ENCODE results near the gene DPH2.
A peak's percentile ranks its signal among the peaks of the same experiment; 100 is the strongest.

Gene DPH2

GRCh38 chr1:43969416-43969745, 429 bp upstream of the DPH2 start:
- no peak for DNase-seq (ENCODE audit: low read depth)

- DNase-seq (ENCODE audit: low read depth): no peak
Measured at GRCh38 chr1:43970502-43970901, 692 bp downstream of the DPH2 start.

DNA sequence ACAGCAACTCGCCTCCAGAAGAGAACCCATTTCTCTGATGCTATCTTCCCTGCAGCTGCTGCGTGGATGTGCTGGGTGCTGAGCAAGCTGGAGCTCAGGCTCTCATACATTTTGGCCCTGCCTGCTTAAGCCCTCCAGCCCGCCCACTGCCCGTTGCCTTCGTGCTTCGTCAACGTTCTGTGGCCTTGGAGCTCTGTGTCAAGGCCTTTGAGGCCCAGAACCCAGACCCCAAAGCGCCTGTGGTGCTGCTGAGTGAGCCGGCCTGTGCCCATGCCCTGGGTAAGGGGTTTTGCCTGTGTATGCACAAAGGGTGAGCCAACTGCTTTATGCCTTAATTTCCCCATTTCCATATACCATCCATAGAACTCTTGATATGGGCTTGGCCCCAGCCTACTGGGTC, 1.1 kb downstream of the DPH2 start:
- DNase-seq (ENCODE audit: low read depth): no peak

GRCh38 chr1:43971336-43971980, 1.6 kb downstream of the DPH2 start:
- no peak for DNase-seq (ENCODE audit: low read depth)

GRCh38 chr1:43973981-43974442, 4.2 kb downstream of the DPH2 start:
- DNase-seq (ENCODE audit: low read depth): peak; percentile 11

GRCh38 chr1:43974443-43975248, 4.8 kb downstream of the DPH2 start, which contains the start of gene ATP6V0B:
ATP6V0B (plus strand) TSS chr1:43974960; CDS start chr1:43975041, 81 bp downstream.
- DNase-seq (ENCODE audit: low read depth): peak; percentile 87

DNA sequence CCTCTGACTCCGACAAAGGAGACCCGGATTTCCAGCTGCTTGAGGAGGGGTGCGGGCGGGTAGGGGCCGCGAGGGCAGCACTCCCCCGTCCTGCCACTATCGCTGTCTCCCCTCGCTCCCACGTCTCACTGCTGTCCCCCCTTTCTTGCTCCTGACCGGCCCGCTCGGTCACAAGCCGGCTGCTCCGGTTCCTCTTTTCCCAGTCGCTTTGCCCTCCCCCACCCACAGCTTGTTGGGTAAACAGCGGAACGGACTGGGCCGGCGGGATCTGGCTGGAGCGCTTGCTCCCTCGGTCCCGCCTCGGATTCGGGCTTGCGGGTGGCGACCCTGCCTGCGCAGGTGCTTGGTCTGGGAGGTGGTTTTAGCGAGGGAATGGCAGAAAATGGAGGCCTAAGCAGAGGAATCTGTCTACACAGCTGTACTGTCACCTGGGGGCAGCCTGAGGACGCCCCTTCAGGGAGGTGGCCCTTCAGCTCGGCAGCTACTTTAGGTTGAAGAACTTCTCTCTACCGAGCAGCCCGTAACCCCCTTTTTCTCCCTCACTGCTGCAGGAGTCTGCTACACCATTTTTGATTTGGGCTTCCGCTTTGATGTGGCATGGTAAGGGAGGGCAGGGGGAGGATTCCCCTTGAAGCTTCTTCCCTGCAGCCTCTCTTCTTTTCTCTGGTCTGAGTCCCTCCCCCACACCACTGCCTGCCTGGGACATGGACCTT, 5.6 kb downstream of the DPH2 start:
- peak; percentile 37 for DNase-seq (ENCODE audit: low read depth)

- no peak for DNase-seq (ENCODE audit: low read depth)
Measured at GRCh38 chr1:43976045-43976444, 6.2 kb downstream of the DPH2 start.

DNA sequence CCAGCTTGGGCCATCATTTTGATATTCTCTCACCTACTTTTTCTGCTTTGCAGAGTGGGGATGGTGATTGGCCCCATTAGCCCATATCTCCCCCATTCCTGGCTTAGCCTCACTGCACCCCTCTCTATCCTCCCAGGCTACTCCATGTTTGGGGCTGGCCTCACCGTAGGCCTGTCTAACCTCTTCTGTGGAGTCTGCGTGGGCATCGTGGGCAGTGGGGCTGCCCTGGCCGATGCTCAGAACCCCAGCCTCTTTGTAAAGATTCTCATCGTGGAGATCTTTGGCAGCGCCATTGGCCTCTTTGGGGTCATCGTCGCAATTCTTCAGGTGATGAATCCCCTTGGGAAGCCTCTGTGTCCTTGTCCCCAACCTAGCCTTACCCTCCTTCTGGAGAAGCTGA, 7.1 kb downstream of the DPH2 start:
- no peak for DNase-seq (ENCODE audit: low read depth)

DNA sequence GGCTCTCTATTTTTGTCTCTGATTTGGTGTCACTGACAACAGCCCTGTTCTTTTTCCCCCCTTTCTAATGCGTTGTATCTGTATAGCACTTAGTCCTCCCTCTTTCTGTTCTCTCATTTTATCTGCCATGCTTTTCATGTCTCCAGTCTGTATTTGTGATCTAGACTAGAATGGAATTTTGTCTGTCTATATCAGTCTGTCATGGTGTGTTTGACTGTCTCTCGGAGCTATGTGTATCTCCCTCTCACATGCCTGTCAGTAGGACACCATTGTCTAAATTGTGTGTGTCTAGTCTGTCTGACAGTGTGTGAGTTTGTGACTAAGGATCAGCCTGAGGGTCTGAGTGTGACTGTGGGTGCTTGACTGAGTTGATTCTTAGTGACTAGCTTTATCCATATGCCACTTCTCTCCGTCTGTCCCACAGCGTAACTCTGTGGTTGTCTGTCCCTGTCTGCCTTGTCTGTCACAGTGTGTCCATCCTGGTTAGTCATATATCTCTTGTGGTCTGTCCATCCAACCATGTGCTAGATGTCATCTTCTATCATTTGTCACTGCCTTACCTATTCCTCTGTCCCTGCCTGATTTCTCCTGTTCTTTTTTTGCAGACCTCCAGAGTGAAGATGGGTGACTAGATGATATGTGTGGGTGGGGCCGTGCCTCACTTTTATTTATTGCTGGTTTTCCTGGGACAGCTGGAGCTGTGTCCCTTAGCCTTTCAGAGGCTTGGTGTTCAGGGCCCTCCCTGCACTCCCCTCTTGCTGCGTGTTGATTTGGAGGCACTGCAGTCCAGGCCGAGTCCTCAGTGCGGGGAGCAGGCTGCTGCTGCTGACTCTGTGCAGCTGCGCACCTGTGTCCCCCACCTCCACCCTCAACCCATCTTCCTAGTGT, 7.8 kb downstream of the DPH2 start:
- no peak for DNase-seq (ENCODE audit: low read depth)

GRCh38 chr1:43978264-43978550, 8.4 kb downstream of the DPH2 start:
- DNase-seq (ENCODE audit: low read depth): peak; percentile 27

- peak; percentile 8 for DNase-seq (ENCODE audit: low read depth)
Measured at GRCh38 chr1:43978551-43979260, 8.9 kb downstream of the DPH2 start, which contains the start of gene B4GALT2. B4GALT2 (plus strand) TSS chr1:43979210; CDS start chr1:43981161, 1,951 bp downstream.

DNA sequence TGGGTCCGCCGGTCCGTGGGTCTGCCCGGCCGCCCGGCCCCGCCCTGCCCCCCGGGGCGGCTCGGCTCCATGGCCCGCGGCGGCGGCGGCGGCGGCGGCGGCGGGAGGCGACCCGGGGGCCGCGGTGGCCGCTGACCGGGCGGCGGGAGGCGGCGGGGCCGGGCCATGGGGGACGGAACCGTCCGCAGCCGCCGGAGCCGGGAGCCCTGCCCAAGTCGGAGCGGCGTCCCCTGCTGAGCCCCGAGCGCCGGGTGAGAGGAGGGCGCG, 9.4 kb downstream of the DPH2 start:
- no peak for DNase-seq (ENCODE audit: low read depth)

DNA sequence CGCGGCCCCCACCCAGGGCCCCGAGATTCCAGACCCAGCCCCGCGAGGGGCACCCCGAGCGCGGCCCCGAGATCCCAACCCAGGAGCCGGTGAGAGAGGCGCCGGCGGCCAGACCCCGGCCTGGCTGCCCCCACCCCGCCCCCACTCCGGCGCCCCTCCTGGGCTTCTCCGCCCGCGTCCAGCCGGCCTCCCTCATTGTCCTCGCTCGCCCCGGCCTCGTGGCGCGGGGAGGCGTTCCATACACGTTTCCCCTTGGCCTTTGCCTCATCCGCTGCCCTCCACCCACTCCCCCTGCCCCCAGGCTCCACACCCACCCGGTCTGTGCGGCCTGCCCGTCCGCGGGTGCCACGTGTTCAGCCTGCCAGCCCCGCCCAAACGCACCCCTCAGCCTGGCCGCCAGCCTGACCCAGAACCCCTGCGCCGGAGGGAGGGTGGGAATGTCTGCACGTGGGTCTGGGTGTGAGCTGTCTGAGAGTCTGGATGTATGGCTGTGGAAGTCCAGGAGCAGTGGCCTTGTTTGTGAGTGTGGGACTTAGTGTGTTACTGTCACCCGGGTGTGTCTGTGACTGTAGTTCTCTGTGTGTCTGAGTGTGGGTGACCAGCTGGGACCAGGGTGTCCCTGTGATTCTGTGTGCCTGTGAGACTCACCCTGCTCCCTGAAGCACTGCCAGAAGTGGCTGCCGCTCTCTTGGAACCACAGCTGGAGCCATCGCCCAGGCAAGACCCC, 9.9 kb downstream of the DPH2 start:
- peak; percentile 38 for DNase-seq (ENCODE audit: low read depth)

- DNase-seq (ENCODE audit: low read depth): peak; percentile 69
Measured at GRCh38 chr1:43980255-43981134, 10.7 kb downstream of the DPH2 start.

- no peak for DNase-seq (ENCODE audit: low read depth)
Measured at GRCh38 chr1:43981135-43981491, 11.3 kb downstream of the DPH2 start.

GRCh38 chr1:43981636-43982035, 11.8 kb downstream of the DPH2 start:
- no peak for DNase-seq (ENCODE audit: low read depth)

- no peak for DNase-seq (ENCODE audit: low read depth)
Measured at GRCh38 chr1:43982241-43982640, 12.4 kb downstream of the DPH2 start.

- DNase-seq (ENCODE audit: low read depth): no peak
Measured at GRCh38 chr1:43982808-43983207, 13.0 kb downstream of the DPH2 start.
